Hepatocyte (in vitro differentiated cells): ENCODE results near the gene ATAT1. TPM values are rescaled to one million over a fixed set of nuclear protein-coding genes. Genes with fewer than 3 reads are reported as not detected.
A peak's percentile ranks its signal among the peaks of the same experiment; 100 is the strongest.

Experiments
- DNase-seq: peaks from one replicate; pipeline ENCODE4 v3.0.0-alpha.2; 2016; ENCODE audit warnings: low spot score
- H2AFZ ChIP-seq: fragments of 200-600 bp; sonication (generic); 2 replicates; pipeline ENCODE4 v1.6.0; 2016; ENCODE audit warnings: antibody characterized with exemption, mild to moderate bottlenecking
- H3K27ac ChIP-seq: fragments of 200-600 bp; sonication (generic); 2 replicates; pipeline ENCODE4 v1.5.1; 2016; ENCODE audit warnings: mild to moderate bottlenecking
- H3K27me3 ChIP-seq: fragments of 200-600 bp; sonication (generic); 2 replicates; pipeline ENCODE4 v1.6.1; 2016
- H3K36me3 ChIP-seq: fragments of 200-600 bp; sonication (generic); replicated peaks from 2 replicates; pipeline ENCODE4 v1.5.1; 2016; ENCODE audit warnings: low read depth; ENCODE audit not compliant: insufficient read depth
- H3K4me1 ChIP-seq: fragments of 200-600 bp; sonication (generic); 2 replicates; pipeline ENCODE4 v1.5.1; 2016; ENCODE audit warnings: mild to moderate bottlenecking, moderate library complexity; ENCODE audit not compliant: insufficient read depth
- H3K4me2 ChIP-seq: fragments of 200-600 bp; sonication (generic); 2 replicates; pipeline ENCODE4 v1.6.0; 2016
- H3K4me3 ChIP-seq: fragments of 200-600 bp; sonication (generic); 2 replicates; pipeline ENCODE4 v1.5.1; 2016; ENCODE audit warnings: mild to moderate bottlenecking
- H3K79me2 ChIP-seq: fragments of 200-600 bp; sonication (generic); 2 replicates; pipeline ENCODE4 v1.6.0; 2017; ENCODE audit warnings: mild to moderate bottlenecking
- H3K9me2 ChIP-seq: fragments of 200-600 bp; sonication (generic); replicated peaks from 2 replicates; pipeline ENCODE4 v1.6.0; 2017; ENCODE audit warnings: mild to moderate bottlenecking; ENCODE audit not compliant: insufficient read depth
- H3K9me3 ChIP-seq: fragments of 200-600 bp; sonication (generic); 2 replicates; pipeline ENCODE4 v1.5.1; 2016; ENCODE audit warnings: low read depth, mild to moderate bottlenecking
- H4K20me1 ChIP-seq: fragments of 200-600 bp; sonication (generic); 2 replicates; pipeline ENCODE4 v1.6.0; 2016; ENCODE audit warnings: mild to moderate bottlenecking; ENCODE audit not compliant: insufficient read depth, poor library complexity, severe bottlenecking
- EZH2 ChIP-seq: fragments of 200-600 bp; sonication (generic); IDR thresholded peaks from 2 replicates; pipeline ENCODE4 v1.6.1; 2016; ENCODE audit warnings: antibody characterized with exemption, mild to moderate bottlenecking, borderline replicate concordance
- EZH2phosphoT487 ChIP-seq: fragments of 200-600 bp; sonication (generic); IDR thresholded peaks from one replicate; pipeline ENCODE4 v1.6.1; 2018; ENCODE audit warnings: antibody characterized with exemption, mild to moderate bottlenecking, low read depth, moderate library complexity; ENCODE audit not compliant: unreplicated experiment, severe bottlenecking
- WGBS: methylation state at CpG from one replicate; pipeline ENCODE4 v1.1.6; 2016; ENCODE audit warnings: low lambda C conversion rate; ENCODE audit errors: missing lambda C conversion rate; 5-methylcytosine and 5-hydroxymethylcytosine counted together
- polyA plus RNA-seq: library from polyadenylated mRNA; unstranded; fragments of >200 nt; fragmentation: Nextera tagmentation; extraction: Ambion mirVana; gene quantifications from 2 replicates; pipeline ENCODE4 v1.2.1, GENCODE V29; 2016
- total RNA-seq: library from RNA; depleted of rRNA; stranded (reverse); fragments of >200 nt; gene quantifications from 2 replicates; pipeline ENCODE4 v1.2.3, GENCODE V29; 2014
- TF ChIP-seq, protein P1 (sequence below): fragments of 200-600 bp; sonication (generic); IDR thresholded peaks from 2 replicates; pipeline ENCODE4 v1.5.1; 2016; ENCODE audit warnings: antibody characterized with exemption, mild to moderate bottlenecking; ENCODE audit not compliant: poor library complexity

Gene ATAT1
- total and polyA plus RNA-seq, 2 experiments from 2014 or later: 7.0 to 18.3 TPM

DNA sequence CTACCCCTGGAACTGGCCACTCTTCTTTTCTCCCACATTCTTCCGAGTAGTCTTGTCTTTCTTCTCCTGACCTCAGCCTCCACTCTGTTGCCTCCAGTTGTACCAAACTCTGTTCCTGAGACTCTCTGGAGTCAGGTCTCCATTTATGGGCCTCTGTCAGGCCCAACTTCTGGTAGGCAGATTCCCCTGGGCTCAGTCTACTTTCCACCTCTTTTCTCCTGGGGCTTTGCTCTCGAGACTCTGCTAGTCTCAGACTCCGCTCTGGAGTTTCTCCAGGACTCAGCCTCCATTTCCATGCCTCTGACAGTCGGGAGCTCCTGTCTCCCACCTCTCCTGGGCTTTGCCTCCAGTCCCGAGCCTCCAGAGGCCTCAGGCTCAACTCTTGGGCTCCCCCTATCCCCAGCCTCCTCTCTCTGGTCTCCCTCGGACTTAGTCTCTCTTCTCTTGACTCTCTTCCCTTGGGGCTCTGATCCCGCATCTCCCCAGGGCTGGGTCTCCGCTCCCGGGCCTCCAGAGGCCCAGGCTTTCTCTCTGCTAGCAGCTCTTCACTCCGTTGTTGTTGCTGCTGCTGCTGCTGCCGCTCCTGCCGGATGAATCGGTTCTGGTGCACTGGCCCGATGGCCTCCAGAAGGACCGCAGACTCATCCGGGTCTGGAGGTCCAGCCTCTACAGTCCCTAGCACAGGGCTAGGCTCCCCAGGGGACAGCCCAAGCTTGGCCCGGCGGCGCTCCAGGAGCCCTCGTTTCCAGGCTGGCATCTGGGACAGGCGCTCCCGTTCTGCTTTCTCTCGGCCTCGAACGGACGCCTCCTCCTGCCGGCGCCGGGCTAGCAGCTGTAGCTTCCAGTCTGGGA, 58.7 kb downstream of the ATAT1 start:
- no peak for DNase-seq
- H3K9me3 ChIP-seq: no peaks in the 10 kb centered on the region
- H3K4me1 ChIP-seq: peaks cover 46% of the 10 kb centered on the region
- H3K79me2 ChIP-seq: peaks cover 72% of the 10 kb centered on the region
- peaks cover 4% of the 10 kb centered on the region for H4K20me1 ChIP-seq
- no peak overlapping the region for H2AFZ ChIP-seq
- no peaks in the 10 kb centered on the region for H3K9me2 ChIP-seq
- H3K27ac ChIP-seq: peak overlapping the region; percentile 98
- peak overlapping the region; percentile 93 for H3K4me2 ChIP-seq
- no peaks in the 10 kb centered on the region for H3K27me3 ChIP-seq
- TF ChIP-seq, protein P1, sequence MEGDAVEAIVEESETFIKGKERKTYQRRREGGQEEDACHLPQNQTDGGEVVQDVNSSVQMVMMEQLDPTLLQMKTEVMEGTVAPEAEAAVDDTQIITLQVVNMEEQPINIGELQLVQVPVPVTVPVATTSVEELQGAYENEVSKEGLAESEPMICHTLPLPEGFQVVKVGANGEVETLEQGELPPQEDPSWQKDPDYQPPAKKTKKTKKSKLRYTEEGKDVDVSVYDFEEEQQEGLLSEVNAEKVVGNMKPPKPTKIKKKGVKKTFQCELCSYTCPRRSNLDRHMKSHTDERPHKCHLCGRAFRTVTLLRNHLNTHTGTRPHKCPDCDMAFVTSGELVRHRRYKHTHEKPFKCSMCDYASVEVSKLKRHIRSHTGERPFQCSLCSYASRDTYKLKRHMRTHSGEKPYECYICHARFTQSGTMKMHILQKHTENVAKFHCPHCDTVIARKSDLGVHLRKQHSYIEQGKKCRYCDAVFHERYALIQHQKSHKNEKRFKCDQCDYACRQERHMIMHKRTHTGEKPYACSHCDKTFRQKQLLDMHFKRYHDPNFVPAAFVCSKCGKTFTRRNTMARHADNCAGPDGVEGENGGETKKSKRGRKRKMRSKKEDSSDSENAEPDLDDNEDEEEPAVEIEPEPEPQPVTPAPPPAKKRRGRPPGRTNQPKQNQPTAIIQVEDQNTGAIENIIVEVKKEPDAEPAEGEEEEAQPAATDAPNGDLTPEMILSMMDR: no peak
- TF ChIP-seq EZH2 (no peak), EZH2phosphoT487 (no peak)
- no peaks in the 10 kb centered on the region for H3K36me3 ChIP-seq
- H3K4me3 ChIP-seq: no peak overlapping the region
- WGBS: 70% methylated on average over 29 of the region's 29 CpGs

- Histone ChIP-seq H3K4me1 (peaks cover 46% of the 10 kb centered on the region), H3K9me3 (no peaks in the 10 kb centered on the region), H3K4me2 (peak within 1 kb of the TSS; percentile 93), H2AFZ (peak within 1 kb of the TSS; percentile 86), H3K27me3 (no peaks in the 10 kb centered on the region), H4K20me1 (peaks cover 4% of the 10 kb centered on the region), H3K4me3 (peak within 1 kb of the TSS; percentile 94), H3K9me2 (no peaks in the 10 kb centered on the region), H3K79me2 (peaks cover 68% of the 10 kb centered on the region), H3K27ac (peak within 1 kb of the TSS; percentile 98), H3K36me3 (no peaks in the 10 kb centered on the region)
- 10% methylated on average over 13 of the region's 41 CpGs for WGBS
- TF ChIP-seq EZH2phosphoT487 (no peak), EZH2 (no peak)
- TF ChIP-seq, protein P1: no peak
- peak; percentile 83 for DNase-seq
Measured at GRCh38 chr6:30686009-30686907, 59.6 kb downstream of the ATAT1 start, which contains the start of gene PPP1R18. Gene PPP1R18, minus strand, starts transcription at chr6:30686645. Its CDS starts 627 bp downstream, at chr6:30686018.

DNA sequence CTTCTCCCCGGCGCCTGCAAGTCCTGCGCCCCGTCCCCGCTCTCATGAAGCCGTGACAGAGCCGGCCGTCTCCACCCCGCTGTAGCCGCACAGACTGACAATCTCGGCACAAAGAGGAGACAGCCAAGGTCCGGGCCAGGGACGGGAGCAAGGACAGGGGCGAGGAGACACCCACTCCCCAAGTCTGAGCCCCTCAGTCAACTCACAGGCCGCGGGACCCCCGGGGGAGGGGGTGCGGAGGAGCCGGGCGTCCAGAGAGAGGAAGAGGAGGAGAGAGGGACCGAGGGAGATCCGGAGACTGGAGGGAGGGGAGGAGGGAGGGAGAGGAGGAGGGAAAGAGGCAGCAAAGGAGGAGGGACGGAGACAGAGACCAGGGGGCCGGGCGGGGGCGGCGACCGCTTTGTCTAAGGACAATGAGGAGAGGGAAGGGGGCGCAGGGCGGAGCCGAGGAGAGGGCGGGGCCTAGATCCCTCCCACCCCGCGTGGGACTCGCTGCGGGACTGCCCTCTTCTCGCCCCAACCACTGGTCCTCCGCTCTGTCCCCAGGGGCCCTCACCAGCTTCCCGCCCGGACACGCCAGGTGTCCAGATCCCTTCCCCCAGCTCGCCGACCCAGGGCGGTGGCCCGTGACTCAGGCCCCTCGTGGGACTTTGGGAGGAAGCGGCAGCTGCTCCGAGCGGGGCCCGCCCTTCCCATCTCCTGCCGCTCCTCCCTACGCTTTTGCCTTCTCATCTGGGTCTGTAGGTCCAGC, 60.4 kb downstream of the ATAT1 start:
- peak overlapping the region; percentile 93 for H3K4me2 ChIP-seq
- TF ChIP-seq EZH2phosphoT487 (no peak), EZH2 (no peak)
- TF ChIP-seq, protein P1: no peak
- DNase-seq: peak; percentile 88
- H3K9me2 ChIP-seq: no peaks in the 10 kb centered on the region
- H2AFZ ChIP-seq: peak overlapping the region; percentile 86
- H3K4me3 ChIP-seq: peak overlapping the region; percentile 94
- no peaks in the 10 kb centered on the region for H3K27me3 ChIP-seq
- H3K9me3 ChIP-seq: no peaks in the 10 kb centered on the region
- H3K27ac ChIP-seq: peak overlapping the region; percentile 98
- H3K4me1 ChIP-seq: peaks cover 42% of the 10 kb centered on the region
- H3K79me2 ChIP-seq: peaks cover 60% of the 10 kb centered on the region
- no peaks in the 10 kb centered on the region for H3K36me3 ChIP-seq
- WGBS: under 1% methylated on average over 32 of the region's 52 CpGs
- peaks cover 4% of the 10 kb centered on the region for H4K20me1 ChIP-seq
